ENCODE results near the gene DCAF11.

The DCAF11 gene

DNA sequence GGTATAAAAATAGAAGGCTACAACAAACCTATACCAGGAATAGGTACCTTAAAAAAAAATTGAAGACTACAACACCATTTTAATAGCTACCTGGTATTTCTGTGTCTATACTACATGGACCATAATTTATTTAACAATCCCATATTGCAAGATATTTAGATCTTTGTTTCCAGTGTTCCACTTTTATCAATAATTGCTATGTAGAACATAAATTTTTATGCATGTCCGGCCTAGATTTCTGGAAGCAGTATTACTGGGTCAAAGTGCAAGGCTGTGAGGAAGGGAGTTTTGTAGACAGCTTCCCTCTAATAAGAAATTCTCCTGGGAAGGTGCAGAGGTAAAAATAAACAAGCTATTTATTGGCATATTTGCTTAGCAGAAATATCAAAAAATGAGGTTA, 4.1 kb upstream of the DCAF11 start:
- TF ChIP-seq, protein P1, sequence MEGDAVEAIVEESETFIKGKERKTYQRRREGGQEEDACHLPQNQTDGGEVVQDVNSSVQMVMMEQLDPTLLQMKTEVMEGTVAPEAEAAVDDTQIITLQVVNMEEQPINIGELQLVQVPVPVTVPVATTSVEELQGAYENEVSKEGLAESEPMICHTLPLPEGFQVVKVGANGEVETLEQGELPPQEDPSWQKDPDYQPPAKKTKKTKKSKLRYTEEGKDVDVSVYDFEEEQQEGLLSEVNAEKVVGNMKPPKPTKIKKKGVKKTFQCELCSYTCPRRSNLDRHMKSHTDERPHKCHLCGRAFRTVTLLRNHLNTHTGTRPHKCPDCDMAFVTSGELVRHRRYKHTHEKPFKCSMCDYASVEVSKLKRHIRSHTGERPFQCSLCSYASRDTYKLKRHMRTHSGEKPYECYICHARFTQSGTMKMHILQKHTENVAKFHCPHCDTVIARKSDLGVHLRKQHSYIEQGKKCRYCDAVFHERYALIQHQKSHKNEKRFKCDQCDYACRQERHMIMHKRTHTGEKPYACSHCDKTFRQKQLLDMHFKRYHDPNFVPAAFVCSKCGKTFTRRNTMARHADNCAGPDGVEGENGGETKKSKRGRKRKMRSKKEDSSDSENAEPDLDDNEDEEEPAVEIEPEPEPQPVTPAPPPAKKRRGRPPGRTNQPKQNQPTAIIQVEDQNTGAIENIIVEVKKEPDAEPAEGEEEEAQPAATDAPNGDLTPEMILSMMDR (conservative IDR thresholded peaks at IDR 0.05; ENCODE audit: control insufficient read depth, insufficient read depth, low read depth, low read length): no peak
- H3K4me3 ChIP-seq (ENCODE audit: control insufficient read depth, low read depth, low read length): no peak overlapping the region
- DNase-seq (ENCODE audit: low read depth): no peak

DNA sequence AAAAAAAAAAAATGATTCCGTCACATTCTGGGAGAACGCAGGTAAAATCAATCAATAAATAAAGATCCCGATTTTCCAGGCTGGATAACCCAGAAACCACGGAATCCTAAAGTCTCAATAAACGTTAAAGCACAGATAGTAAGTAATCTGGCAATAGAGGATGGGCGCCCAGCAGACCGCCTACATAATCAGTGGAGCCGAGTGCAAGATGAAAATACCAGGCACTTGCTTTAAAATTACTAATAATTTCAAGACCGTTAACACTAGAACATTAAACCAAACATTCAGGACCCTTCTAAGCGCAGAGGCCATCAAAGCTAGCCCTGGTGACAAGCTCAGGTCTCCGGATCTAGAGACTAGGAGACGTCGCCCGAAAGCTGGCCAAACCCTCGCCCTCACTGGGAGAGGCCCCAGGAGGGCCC, 1.2 kb upstream of the DCAF11 start:
- TF ChIP-seq, protein P1 (conservative IDR thresholded peaks at IDR 0.05; ENCODE audit: control insufficient read depth, insufficient read depth, low read depth, low read length): no peak
- peak overlapping the region; percentile 89 for H3K4me3 ChIP-seq (ENCODE audit: control insufficient read depth, low read depth, low read length)
- DNase-seq (ENCODE audit: low read depth): no peak

DNA sequence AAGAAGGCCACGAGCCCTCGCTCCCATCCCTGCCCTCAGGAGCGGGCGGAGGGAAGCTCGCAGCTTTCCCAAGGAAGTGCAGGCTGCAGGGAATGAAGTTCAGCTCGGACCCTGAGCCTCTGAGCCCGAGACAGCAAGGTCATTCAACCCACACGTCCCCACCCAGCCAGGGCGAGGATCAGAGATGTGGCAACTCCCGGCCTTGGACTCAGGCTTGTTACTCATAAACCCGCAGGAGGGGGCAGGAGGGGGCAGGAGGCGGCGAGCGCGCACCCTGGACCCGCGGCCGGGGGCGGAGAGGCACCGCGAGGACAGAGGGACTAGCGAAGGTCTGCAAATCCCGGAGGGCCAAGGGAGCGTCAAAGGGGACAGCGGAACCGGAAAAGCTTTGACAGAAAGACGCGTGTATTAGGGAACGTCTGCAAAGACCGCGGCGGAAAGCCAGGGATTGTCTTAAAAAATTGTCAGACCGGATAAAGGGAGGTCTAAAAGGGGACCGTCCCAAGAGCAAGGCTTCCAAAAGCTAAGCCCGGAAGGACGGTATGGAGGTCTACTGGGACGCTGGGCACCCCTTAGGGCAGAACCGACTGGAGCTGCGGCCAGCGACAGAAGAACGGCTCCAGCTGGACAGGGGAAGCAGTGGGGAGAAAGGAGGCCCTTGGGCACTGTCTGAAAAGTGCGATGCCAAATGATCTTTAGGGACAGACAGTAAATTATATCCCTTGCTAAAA, 611 bp upstream of the DCAF11 start:
- DNase-seq (ENCODE audit: low read depth): peak; percentile 87
- H3K4me3 ChIP-seq (ENCODE audit: control insufficient read depth, low read depth, low read length): peak overlapping the region; percentile 89
- TF ChIP-seq, protein P1 (conservative IDR thresholded peaks at IDR 0.05; ENCODE audit: control insufficient read depth, insufficient read depth, low read depth, low read length): no peak

DNA sequence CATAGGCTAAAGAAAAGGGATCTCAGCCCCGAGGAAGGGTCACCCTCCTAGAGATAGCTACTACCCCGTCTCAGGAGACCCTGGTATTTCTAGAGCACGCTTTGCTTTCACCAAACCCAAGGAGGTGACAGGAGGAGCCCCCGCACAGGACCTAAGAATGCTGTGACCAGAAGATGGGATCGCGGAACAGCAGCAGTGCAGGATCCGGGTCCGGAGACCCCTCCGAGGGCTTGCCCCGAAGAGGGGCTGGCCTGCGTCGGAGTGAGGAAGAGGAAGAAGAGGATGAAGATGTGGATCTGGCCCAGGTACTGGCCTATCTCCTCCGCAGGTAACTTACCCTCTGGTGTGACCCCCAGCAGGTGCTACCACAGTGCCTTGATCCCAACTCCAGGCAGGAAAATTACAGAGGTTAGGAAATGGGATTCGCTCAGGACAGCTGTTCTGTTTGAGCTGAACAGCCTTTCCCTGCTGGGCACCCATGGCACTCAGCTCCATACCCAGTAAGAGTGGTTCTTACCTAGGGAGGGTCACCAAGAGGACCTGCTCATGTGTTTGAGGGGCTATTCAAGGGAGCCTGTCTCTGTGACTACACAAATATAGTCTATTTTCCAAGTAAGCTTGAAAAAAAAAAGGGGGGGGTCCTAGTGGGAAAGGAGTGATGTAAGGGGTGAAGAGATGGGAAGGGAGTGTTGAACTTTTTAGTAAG, 998 bp downstream of the DCAF11 start:
- TF ChIP-seq, protein P1 (conservative IDR thresholded peaks at IDR 0.05; ENCODE audit: control insufficient read depth, insufficient read depth, low read depth, low read length): no peak
- DNase-seq (ENCODE audit: low read depth): no peak
- peak overlapping the region; percentile 89 for H3K4me3 ChIP-seq (ENCODE audit: control insufficient read depth, low read depth, low read length)

DNA sequence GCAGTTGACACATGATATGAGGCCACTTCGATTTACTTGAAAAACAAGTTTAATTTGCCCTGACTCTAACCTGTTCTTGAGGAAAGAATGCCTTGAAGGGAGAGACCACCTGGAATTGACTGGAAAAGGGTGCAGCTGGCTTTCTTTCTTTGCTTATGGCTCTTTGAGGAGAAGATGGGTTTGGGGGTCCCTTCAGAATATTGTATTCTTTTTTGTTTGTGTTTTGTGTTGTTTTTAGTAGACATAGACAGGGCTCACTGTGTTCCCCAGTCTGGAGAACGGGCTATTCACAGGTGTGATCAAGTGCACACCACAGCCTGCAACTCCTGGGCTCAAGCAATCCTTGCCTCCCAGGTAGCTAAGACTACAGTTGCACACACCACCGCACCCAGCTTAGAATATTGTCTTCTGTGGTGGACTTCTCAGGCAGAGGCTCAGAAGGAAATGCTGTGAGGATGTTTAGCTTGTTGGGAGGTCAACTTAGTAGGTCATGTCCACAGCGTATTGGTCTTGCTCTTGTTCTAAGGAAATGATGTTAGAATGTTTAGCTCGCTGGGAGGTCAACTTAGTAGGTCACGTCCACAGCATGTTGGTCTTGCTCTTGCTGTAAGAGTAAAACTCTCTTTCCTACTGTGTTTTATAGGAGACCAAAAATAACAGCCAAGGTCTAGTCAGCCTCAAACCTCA, 1.7 kb downstream of the DCAF11 start:
- DNase-seq (ENCODE audit: low read depth): no peak
- TF ChIP-seq, protein P1 (conservative IDR thresholded peaks at IDR 0.05; ENCODE audit: control insufficient read depth, insufficient read depth, low read depth, low read length): no peak
- no peak overlapping the region for H3K4me3 ChIP-seq (ENCODE audit: control insufficient read depth, low read depth, low read length)

DNA sequence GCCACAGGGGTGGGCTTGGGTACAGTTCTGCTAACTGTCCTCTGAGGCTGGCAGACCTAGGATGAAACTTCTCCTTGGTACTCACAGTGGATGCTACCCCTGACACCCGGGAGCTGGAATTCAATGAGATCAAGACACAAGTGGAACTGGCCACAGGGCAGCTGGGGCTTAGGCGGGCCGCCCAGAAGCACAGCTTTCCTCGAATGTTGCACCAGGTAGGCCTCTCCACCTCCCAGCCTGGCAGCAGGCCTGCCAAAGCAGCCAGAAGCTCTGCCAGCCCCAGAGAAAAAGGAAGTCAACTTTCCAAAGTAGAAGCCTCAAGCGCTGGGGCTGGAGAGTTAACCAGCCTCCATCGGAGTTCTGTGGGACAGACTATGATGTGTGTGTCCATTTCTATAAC, 2.6 kb downstream of the DCAF11 start:
- DNase-seq (ENCODE audit: low read depth): no peak
- TF ChIP-seq, protein P1 (conservative IDR thresholded peaks at IDR 0.05; ENCODE audit: control insufficient read depth, insufficient read depth, low read depth, low read length): no peak
- no peak overlapping the region for H3K4me3 ChIP-seq (ENCODE audit: control insufficient read depth, low read depth, low read length)

Data from fibroblast of mammary gland (primary cell).